ENCODE data around the gene DNAH3. TPM values are rescaled to one million over a fixed set of nuclear protein-coding genes. Genes with fewer than 3 reads are reported as not detected.

The DNAH3 gene
- total and polyA plus RNA-seq, 2 experiments from 2014 or later, result 0.70 to 1.3 TPM

- H3K79me2 ChIP-seq (replicated peaks; ENCODE audit: insufficient read depth), result no peaks in the 10 kb centered on the region
- no peaks in the 10 kb centered on the region for H3F3A ChIP-seq (replicated peaks; ENCODE audit: low read depth)
- H3K4me2 ChIP-seq, result no peak overlapping the region
- TF ChIP-seq POLR2AphosphoS5 (IDR thresholded peaks at IDR 0.05; ENCODE audit: low read depth) (no peak), EZH2 (IDR thresholded peaks at IDR 0.05; ENCODE audit: low read depth, unreplicated experiment) (no peak), ETS1 (IDR thresholded peaks at IDR 0.05) (no peak), CTCF (conservative IDR thresholded peaks at IDR 0.05; ENCODE audit: low read depth in 2 of 2) (no peak), STAT1 (IDR thresholded peaks at IDR 0.05; ENCODE audit: unreplicated experiment) (no peak), ZNF114 (CRISPR knock-in tag; IDR thresholded peaks at IDR 0.05) (no peak), ZNF462 (CRISPR knock-in tag; IDR thresholded peaks at IDR 0.05) (no peak), NANOG (IDR thresholded peaks at IDR 0.05; ENCODE audit: borderline replicate concordance) (no peak), ZNF331 (CRISPR knock-in tag; IDR thresholded peaks at IDR 0.05; ENCODE audit: low read depth) (no peak), REST (IDR thresholded peaks at IDR 0.05; ENCODE audit: unreplicated experiment) (no peak)
- H3K27ac ChIP-seq (ENCODE audit: low read depth), result no peak overlapping the region
- H3K27ac Mint-ChIP-seq, result no peak overlapping the region
- H3K36me3 Mint-ChIP-seq (ENCODE audit: low read depth), result no peaks in the 10 kb centered on the region
- H3K27me3 ChIP-seq (ENCODE audit: insufficient read depth), result no peaks in the 10 kb centered on the region
- peaks cover 4% of the 10 kb centered on the region; the same call in 1 of the 3 replicates for H3K9me3 Mint-ChIP-seq
- H2AFZ ChIP-seq, result no peak overlapping the region
- no peaks in the 10 kb centered on the region for H3K4me1 ChIP-seq (ENCODE audit: insufficient read depth)
- no peak overlapping the region for H3K4me3 Mint-ChIP-seq
- H3K27me3 Mint-ChIP-seq (ENCODE audit: insufficient read depth, low read depth, poor library complexity), result peaks cover 9% of the 10 kb centered on the region
- peak; percentile 11 for DNase-seq (ENCODE audit: low spot score)
- H3K4me1 Mint-ChIP-seq, result peaks cover 3% of the 10 kb centered on the region; the same call in 1 of the 3 replicates
- H3K9me2 ChIP-seq (ENCODE audit: insufficient read depth), result no peaks in the 10 kb centered on the region
- H3K4me3 ChIP-seq, result no peak overlapping the region
- ATAC-seq, result no peak
- H4K20me1 ChIP-seq (replicated peaks; ENCODE audit: insufficient read depth), result no peaks in the 10 kb centered on the region; the same call in 1 of the 2 replicates
- no peaks in the 10 kb centered on the region for H3K36me3 ChIP-seq (ENCODE audit: insufficient read depth)
Observed at GRCh38 chr16:21037736-21038135, 112.9 kb downstream of the DNAH3 start.

Measured in GM23338 (cell line).